ENCODE data around the gene RAD50.

The RAD50 gene

GRCh38 chr5:132673939-132674630 is 117.3 kb downstream of the RAD50 start, which contains the start of gene IL4:
Gene IL4, plus strand, starts transcription at chr5:132673989. Its CDS starts 62 bp downstream, at chr5:132674051.
- H3K4me3 ChIP-seq (ENCODE audit: low read depth, low read length) = no peak within 1 kb of the TSS

- no peak overlapping the region for H3K4me3 ChIP-seq (ENCODE audit: low read depth, low read length)
Measured at GRCh38 chr5:132674671-132675506, 118.1 kb downstream of the RAD50 start.

- H3K4me3 ChIP-seq (ENCODE audit: low read depth, low read length) = no peak overlapping the region
Measured at GRCh38 chr5:132675936-132676689, 119.3 kb downstream of the RAD50 start.

- H3K4me3 ChIP-seq (ENCODE audit: low read depth, low read length) = no peak overlapping the region
Measured at GRCh38 chr5:132677191-132677590, 120.4 kb downstream of the RAD50 start.

GRCh38 chr5:132677682-132678400 is 121.1 kb downstream of the RAD50 start:
- no peak overlapping the region for H3K4me3 ChIP-seq (ENCODE audit: low read depth, low read length)

- H3K4me3 ChIP-seq (ENCODE audit: low read depth, low read length) = no peak overlapping the region
Measured at GRCh38 chr5:132678735-132679134, 122.0 kb downstream of the RAD50 start.

GRCh38 chr5:132679166-132679565 is 122.4 kb downstream of the RAD50 start:
- no peak overlapping the region for H3K4me3 ChIP-seq (ENCODE audit: low read depth, low read length)

GRCh38 chr5:132679717-132680380 is 123.1 kb downstream of the RAD50 start:
- no peak overlapping the region for H3K4me3 ChIP-seq (ENCODE audit: low read depth, low read length)

GRCh38 chr5:132680780-132681475 is 124.2 kb downstream of the RAD50 start:
- no peak overlapping the region for H3K4me3 ChIP-seq (ENCODE audit: low read depth, low read length)

- H3K4me3 ChIP-seq (ENCODE audit: low read depth, low read length) = no peak overlapping the region
Measured at GRCh38 chr5:132681476-132681831, 124.7 kb downstream of the RAD50 start.

- H3K4me3 ChIP-seq (ENCODE audit: low read depth, low read length) = no peak overlapping the region
Measured at GRCh38 chr5:132681983-132682382, 125.2 kb downstream of the RAD50 start.

- no peak overlapping the region for H3K4me3 ChIP-seq (ENCODE audit: low read depth, low read length)
Measured at GRCh38 chr5:132684491-132684890, 127.7 kb downstream of the RAD50 start.

- no peak overlapping the region for H3K4me3 ChIP-seq (ENCODE audit: low read depth, low read length)
Measured at GRCh38 chr5:132684922-132685720, 128.3 kb downstream of the RAD50 start.

GRCh38 chr5:132686193-132686592 is 129.4 kb downstream of the RAD50 start:
- no peak overlapping the region for H3K4me3 ChIP-seq (ENCODE audit: low read depth, low read length)

- no peak overlapping the region for H3K4me3 ChIP-seq (ENCODE audit: low read depth, low read length)
Measured at GRCh38 chr5:132687995-132688394, 131.2 kb downstream of the RAD50 start.

GRCh38 chr5:132688536-132689339 is 132.0 kb downstream of the RAD50 start:
- H3K4me3 ChIP-seq (ENCODE audit: low read depth, low read length) = no peak overlapping the region

- no peak overlapping the region for H3K4me3 ChIP-seq (ENCODE audit: low read depth, low read length)
Measured at GRCh38 chr5:132689513-132689912, 132.7 kb downstream of the RAD50 start.

GRCh38 chr5:132690156-132690555 is 133.4 kb downstream of the RAD50 start:
- H3K4me3 ChIP-seq (ENCODE audit: low read depth, low read length) = no peak overlapping the region
